BLaER1 (cell line): ENCODE measurements around the gene NAP1L4.

Experiments
- H3K27ac ChIP-seq: shearing (Covaris generic); formaldehyde crosslinking; 2 replicates; pipeline ENCODE4 v1.8.1; 2022
- H3K27me3 ChIP-seq: shearing (Covaris generic); formaldehyde crosslinking; 2 replicates; pipeline ENCODE4 v1.8.1; 2022
- H3K36me3 ChIP-seq: shearing (Covaris generic); formaldehyde crosslinking; 2 replicates; pipeline ENCODE4 v1.8.1; 2022
- H3K4me1 ChIP-seq: shearing (Covaris generic); formaldehyde crosslinking; 2 replicates; pipeline ENCODE4 v1.8.1; 2022
- H3K4me2 ChIP-seq: shearing (Covaris generic); formaldehyde crosslinking; 2 replicates; pipeline ENCODE4 v1.8.1; 2022
- H3K4me3 ChIP-seq: shearing (Covaris generic); formaldehyde crosslinking; 2 replicates; pipeline ENCODE4 v1.8.1; 2022
- H3K9ac ChIP-seq: shearing (Covaris generic); formaldehyde crosslinking; 2 replicates; pipeline ENCODE4 v1.8.1; 2022
- H3K9me3 ChIP-seq: shearing (Covaris generic); formaldehyde crosslinking; 2 replicates; pipeline ENCODE4 v1.8.1; 2022
- H4K20me1 ChIP-seq: shearing (Covaris generic); formaldehyde crosslinking; 2 replicates; pipeline ENCODE4 v1.8.1; 2022
- Cebpa-rat ChIP-seq: shearing (Covaris generic); IDR thresholded peaks from 2 replicates; pipeline ENCODE4 v1.8.1; 2022

The NAP1L4 gene

GRCh38 chr11:2932850-2933251, 59.3 kb downstream of the NAP1L4 start:
- peak overlapping the region; percentile 49 for H3K4me2 ChIP-seq
- no peak overlapping the region for H3K27ac ChIP-seq
- H3K4me3 ChIP-seq: no peak overlapping the region
- no peak for TF ChIP-seq Cebpa-rat
- no peaks in the 10 kb centered on the region for H3K36me3 ChIP-seq
- H3K4me1 ChIP-seq: peaks cover 56% of the 10 kb centered on the region
- peaks cover 36% of the 10 kb centered on the region for H3K27me3 ChIP-seq
- peaks cover 14% of the 10 kb centered on the region for H3K9me3 ChIP-seq
- H4K20me1 ChIP-seq: peaks cover 13% of the 10 kb centered on the region
- no peak overlapping the region for H3K9ac ChIP-seq

DNA sequence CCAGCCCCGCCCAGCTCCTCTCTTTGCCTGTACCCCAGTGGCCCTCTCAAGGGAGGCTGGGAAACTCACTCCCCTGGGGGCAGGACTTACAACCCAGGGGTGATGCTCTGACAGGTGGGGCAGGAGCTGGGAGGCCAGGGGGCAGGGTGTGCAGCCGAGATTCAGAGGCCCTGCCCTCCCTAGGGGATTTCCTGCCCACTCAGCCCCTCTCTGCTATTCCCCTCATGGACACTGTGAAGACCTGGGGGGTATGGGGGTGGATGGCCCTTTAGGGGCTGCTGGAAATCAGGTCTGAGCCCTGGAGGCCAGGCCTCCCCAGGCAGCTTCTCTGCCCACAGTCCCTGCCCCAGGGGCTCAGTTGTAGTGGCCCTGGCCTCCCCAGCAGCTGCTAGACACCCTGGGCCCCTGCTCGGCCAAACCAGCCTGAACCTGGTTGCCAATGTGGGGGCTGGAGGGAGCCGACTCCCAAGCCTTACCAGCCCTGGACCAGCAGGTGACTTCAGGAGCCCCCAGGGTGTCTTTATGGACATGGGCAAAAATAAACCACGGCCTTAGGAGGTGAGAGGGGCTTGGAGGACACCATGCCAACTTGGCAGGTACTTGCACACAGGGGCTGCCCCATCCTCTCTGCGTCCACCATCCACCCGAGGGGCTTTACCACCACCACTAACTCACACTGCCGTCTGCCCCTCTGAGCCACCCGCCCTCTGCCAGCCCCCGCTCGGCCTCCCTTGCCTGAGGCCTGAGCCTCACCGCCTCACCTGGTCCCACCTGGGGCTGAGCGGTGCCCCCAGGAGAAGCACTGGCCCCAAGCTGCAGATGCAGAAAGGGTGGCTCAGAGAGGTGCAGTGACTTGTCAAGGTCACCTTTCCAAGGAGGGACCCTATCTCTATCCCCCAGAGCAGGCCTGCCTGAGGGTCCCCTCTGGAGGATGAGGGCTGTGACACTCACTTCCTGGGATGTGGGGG, 60.1 kb downstream of the NAP1L4 start:
- Histone ChIP-seq H3K4me3 (no peak overlapping the region), H3K27ac (no peak overlapping the region), H3K9me3 (peaks cover 6% of the 10 kb centered on the region), H4K20me1 (peaks cover 21% of the 10 kb centered on the region), H3K9ac (no peak overlapping the region), H3K4me2 (peak overlapping the region; percentile 49), H3K36me3 (no peaks in the 10 kb centered on the region), H3K4me1 (peaks cover 64% of the 10 kb centered on the region), H3K27me3 (peaks cover 44% of the 10 kb centered on the region)
- TF ChIP-seq Cebpa-rat: no peak

- H3K27me3 ChIP-seq: peaks cover 51% of the 10 kb centered on the region
- no peak overlapping the region for H3K27ac ChIP-seq
- H3K9me3 ChIP-seq: no peaks in the 10 kb centered on the region
- H3K4me2 ChIP-seq: no peak overlapping the region
- TF ChIP-seq Cebpa-rat: no peak
- no peak overlapping the region for H3K4me3 ChIP-seq
- H3K9ac ChIP-seq: no peak overlapping the region
- no peaks in the 10 kb centered on the region for H3K36me3 ChIP-seq
- peaks cover 25% of the 10 kb centered on the region for H4K20me1 ChIP-seq
- H3K4me1 ChIP-seq: peaks cover 67% of the 10 kb centered on the region
Measured at GRCh38 chr11:2931420-2931746, 60.7 kb downstream of the NAP1L4 start.

GRCh38 chr11:2930704-2931419, 61.3 kb downstream of the NAP1L4 start:
- Histone ChIP-seq H3K27me3 (peaks cover 54% of the 10 kb centered on the region), H3K4me3 (peak overlapping the region; percentile 61), H3K9ac (no peak overlapping the region), H3K9me3 (no peaks in the 10 kb centered on the region), H3K27ac (no peak overlapping the region), H3K4me1 (peaks cover 67% of the 10 kb centered on the region), H3K36me3 (no peaks in the 10 kb centered on the region), H3K4me2 (peak overlapping the region; percentile 88), H4K20me1 (peaks cover 25% of the 10 kb centered on the region)
- no peak for TF ChIP-seq Cebpa-rat

GRCh38 chr11:2929950-2930703, 62.0 kb downstream of the NAP1L4 start:
- TF ChIP-seq Cebpa-rat: no peak
- H3K27ac ChIP-seq: no peak overlapping the region
- peaks cover 54% of the 10 kb centered on the region for H3K27me3 ChIP-seq
- H4K20me1 ChIP-seq: peaks cover 25% of the 10 kb centered on the region
- H3K4me2 ChIP-seq: peak overlapping the region; percentile 88
- no peaks in the 10 kb centered on the region for H3K36me3 ChIP-seq
- H3K9me3 ChIP-seq: no peaks in the 10 kb centered on the region
- H3K9ac ChIP-seq: no peak overlapping the region
- peak overlapping the region; percentile 61 for H3K4me3 ChIP-seq
- peaks cover 68% of the 10 kb centered on the region for H3K4me1 ChIP-seq

GRCh38 chr11:2929531-2929949, 62.6 kb downstream of the NAP1L4 start:
- Histone ChIP-seq H3K4me3 (peak overlapping the region; percentile 61), H3K27ac (no peak overlapping the region), H4K20me1 (peaks cover 25% of the 10 kb centered on the region), H3K9ac (no peak overlapping the region), H3K27me3 (peaks cover 54% of the 10 kb centered on the region), H3K36me3 (no peaks in the 10 kb centered on the region), H3K4me2 (peak overlapping the region; percentile 88), H3K4me1 (peaks cover 70% of the 10 kb centered on the region), H3K9me3 (no peaks in the 10 kb centered on the region)
- TF ChIP-seq Cebpa-rat: no peak

DNA sequence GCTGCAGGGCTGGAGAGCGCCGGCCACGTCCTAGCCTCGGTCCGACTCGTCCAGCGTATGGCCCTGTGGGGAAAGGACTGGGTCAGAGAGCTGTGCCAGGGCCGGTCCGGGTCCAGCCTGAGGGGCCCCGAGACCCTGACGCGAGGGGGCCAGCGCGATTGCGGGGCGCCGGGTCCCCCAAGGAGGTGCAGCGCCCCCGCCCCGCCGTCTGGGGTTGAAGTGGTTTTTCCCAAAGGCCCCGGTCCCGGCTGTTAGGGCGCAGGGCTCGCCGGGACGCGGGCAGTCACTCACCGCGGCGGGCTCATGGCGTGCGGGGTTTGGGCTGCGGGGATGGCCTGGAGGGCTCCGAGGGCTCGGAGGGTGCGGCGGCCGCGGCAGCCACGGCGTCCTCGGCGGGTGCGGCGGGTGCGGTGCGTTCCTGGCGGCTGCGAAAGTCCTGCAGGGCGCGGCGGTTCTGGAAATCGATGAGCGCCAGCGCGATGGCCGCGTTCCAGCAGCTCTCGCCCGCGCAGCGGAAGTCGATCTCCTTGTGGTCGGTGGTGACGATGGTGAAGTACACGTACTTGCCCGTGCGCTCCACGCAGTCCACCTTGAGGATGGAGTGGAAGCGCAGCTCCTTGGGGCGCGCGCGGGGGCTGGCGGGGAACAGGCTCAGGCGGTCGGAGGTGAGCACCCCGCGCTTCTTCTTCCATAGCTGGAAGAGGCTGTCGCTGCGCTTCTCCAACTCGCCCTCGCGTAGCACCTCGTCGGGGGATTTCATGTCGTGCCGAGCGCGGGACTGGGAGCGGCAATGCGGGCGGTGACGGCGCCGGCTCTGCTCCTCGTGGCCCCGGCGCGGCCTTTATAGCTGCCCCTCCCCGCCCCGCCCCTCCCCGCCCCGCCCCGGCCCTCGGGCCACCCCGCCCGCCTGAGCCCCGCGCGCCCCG, 63.3 kb downstream of the NAP1L4 start, which contains the start of gene PHLDA2:
TSS of gene PHLDA2 (minus strand) at position 816 of the 926 bp plus-strand sequence. CDS start at position 760, 56 bp downstream.
- Histone ChIP-seq H3K27ac (no peak within 1 kb of the TSS), H3K4me1 (peaks cover 70% of the 10 kb centered on the region), H3K4me3 (peak within 1 kb of the TSS; percentile 61), H3K4me2 (peak within 1 kb of the TSS; percentile 88), H3K9me3 (no peaks in the 10 kb centered on the region), H3K36me3 (no peaks in the 10 kb centered on the region), H3K27me3 (peaks cover 54% of the 10 kb centered on the region), H4K20me1 (peaks cover 25% of the 10 kb centered on the region), H3K9ac (no peak within 1 kb of the TSS)
- TF ChIP-seq Cebpa-rat: no peak

- Histone ChIP-seq H3K27me3 (peaks cover 54% of the 10 kb centered on the region), H3K9ac (no peak overlapping the region), H4K20me1 (peaks cover 25% of the 10 kb centered on the region), H3K4me3 (peak overlapping the region; percentile 61), H3K36me3 (no peaks in the 10 kb centered on the region), H3K27ac (no peak overlapping the region), H3K4me2 (peak overlapping the region; percentile 88), H3K4me1 (peaks cover 64% of the 10 kb centered on the region), H3K9me3 (no peaks in the 10 kb centered on the region)
- TF ChIP-seq Cebpa-rat: no peak
Measured at GRCh38 chr11:2927851-2928604, 64.1 kb downstream of the NAP1L4 start.
